ENCODE data around the gene TBCD. TPM values are rescaled to one million over a fixed set of nuclear protein-coding genes. Genes with fewer than 3 reads are reported as not detected.

Gene TBCD
- total RNA-seq, 6 experiments from 2014 or later, result 47.3 to 67.6 (median 62.5) TPM

DNA sequence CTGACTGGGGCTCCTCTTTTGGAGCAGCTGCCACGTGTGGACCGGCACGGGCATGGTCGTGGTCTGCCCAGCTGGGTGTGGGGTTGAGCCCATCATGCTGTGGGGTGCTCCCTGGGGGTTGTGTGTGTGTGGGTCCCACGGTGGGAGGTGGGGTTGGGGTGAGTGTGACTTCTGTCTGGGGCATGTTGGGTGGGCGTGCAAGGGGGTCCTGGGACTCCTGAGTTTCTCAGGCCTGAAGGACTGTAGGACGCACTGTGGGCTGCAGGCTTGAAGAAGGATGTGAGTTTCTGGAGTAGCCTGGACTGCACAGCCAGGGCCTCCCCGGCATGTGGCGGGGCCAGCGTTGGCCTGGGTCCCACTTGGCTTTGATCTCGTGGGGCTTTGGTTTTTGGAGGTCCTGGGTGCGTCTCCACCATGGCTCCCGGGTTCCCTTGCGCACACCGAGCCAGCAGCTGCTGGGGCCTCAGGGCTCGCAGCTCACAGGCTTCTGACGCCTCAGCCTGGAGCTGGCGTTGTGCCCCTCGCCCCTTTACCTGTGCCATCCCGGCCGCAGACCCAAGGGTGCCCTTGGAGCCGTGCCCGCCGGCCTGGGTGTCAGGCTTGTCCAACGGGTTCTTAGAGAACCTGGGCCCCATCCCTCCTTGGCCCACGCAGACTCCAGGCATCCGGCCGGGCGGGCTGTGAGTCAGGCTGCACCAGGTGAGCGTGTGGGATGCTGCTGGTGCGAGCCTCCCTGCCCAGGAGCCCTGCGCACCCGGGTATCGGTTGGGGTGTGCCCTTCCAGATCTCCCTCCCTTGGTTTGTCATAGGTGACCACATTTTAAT, 122.4 kb downstream of the TBCD start:
- Mint-ChIP-seq H3K36me3 (ENCODE audit: low read depth) (peaks cover 10% of the 10 kb centered on the region), H3K4me1 (ENCODE audit: low read depth) (peaks cover 7% of the 10 kb centered on the region; the same call in 1 of the 2 replicates), H3K27me3 (ENCODE audit: insufficient read depth) (no peaks in the 10 kb centered on the region; the same call in none of the 2 replicates), H3K4me3 (no peak overlapping the region), H3K9me3 (no peaks in the 10 kb centered on the region), H3K27ac (no peak overlapping the region)
- DNase-seq, result no peak
- TF ChIP-seq, protein P1, sequence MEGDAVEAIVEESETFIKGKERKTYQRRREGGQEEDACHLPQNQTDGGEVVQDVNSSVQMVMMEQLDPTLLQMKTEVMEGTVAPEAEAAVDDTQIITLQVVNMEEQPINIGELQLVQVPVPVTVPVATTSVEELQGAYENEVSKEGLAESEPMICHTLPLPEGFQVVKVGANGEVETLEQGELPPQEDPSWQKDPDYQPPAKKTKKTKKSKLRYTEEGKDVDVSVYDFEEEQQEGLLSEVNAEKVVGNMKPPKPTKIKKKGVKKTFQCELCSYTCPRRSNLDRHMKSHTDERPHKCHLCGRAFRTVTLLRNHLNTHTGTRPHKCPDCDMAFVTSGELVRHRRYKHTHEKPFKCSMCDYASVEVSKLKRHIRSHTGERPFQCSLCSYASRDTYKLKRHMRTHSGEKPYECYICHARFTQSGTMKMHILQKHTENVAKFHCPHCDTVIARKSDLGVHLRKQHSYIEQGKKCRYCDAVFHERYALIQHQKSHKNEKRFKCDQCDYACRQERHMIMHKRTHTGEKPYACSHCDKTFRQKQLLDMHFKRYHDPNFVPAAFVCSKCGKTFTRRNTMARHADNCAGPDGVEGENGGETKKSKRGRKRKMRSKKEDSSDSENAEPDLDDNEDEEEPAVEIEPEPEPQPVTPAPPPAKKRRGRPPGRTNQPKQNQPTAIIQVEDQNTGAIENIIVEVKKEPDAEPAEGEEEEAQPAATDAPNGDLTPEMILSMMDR (IDR thresholded peaks at IDR 0.05), result no peak

DNA sequence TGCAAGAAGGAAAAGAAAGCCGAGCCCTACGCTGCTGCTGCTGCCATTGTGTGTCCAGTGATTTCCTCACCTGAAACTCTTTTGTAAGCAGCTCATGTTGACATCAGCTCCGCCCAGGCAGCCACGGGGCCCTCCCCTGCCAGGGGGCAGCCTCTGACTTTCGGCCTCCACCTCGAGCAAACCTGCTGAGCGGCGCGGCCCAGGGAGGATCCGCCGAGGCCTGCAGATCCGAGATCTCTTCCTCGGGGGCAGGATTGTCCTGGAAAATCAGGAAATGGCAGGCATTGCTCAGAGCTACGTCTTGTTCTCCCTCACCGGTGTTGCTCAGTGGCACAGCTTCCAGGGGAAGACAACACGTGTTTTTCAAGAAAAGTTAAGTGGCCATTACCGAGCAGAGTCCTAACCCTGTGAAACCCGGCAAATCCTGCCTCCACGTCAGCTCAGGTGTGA, 123.6 kb downstream of the TBCD start:
- no peaks in the 10 kb centered on the region for H3K9me3 Mint-ChIP-seq
- no peaks in the 10 kb centered on the region; the same call in 1 of the 2 replicates for H3K27me3 Mint-ChIP-seq (ENCODE audit: insufficient read depth)
- H3K4me1 Mint-ChIP-seq (ENCODE audit: low read depth), result peaks cover 7% of the 10 kb centered on the region; the same call in 1 of the 2 replicates
- H3K36me3 Mint-ChIP-seq (ENCODE audit: low read depth), result peaks cover 3% of the 10 kb centered on the region
- no peak overlapping the region for H3K27ac Mint-ChIP-seq
- DNase-seq, result no peak
- TF ChIP-seq, protein P1 (IDR thresholded peaks at IDR 0.05), result no peak
- H3K4me3 Mint-ChIP-seq, result no peak overlapping the region

DNA sequence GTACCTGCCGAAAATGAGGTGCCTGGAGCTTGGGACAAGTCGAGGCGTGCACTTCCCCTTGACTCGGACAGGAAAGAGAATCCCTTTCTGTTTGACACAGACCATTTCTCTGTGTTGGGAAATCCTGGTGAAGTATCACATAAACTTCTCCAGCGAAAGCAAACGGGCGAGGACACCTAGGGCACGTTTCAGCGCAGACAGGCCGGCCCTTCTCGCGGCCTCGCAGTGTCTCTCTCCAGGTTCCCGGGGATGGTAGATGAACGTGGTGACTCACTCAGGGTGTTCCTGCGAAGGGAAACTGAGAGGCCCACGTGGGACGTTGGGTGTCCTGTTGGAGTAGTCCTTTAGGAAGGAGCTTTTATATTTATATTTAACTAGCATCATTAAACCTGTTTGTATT, 124.3 kb downstream of the TBCD start:
- no peak overlapping the region for H3K4me3 Mint-ChIP-seq
- DNase-seq, result no peak
- peaks cover 3% of the 10 kb centered on the region; the same call in 1 of the 2 replicates for H3K27me3 Mint-ChIP-seq (ENCODE audit: insufficient read depth)
- peaks cover 7% of the 10 kb centered on the region; the same call in 1 of the 2 replicates for H3K4me1 Mint-ChIP-seq (ENCODE audit: low read depth)
- no peaks in the 10 kb centered on the region for H3K9me3 Mint-ChIP-seq
- H3K27ac Mint-ChIP-seq, result no peak overlapping the region
- no peaks in the 10 kb centered on the region for H3K36me3 Mint-ChIP-seq (ENCODE audit: low read depth)
- TF ChIP-seq, protein P1 (IDR thresholded peaks at IDR 0.05), result no peak

DNA sequence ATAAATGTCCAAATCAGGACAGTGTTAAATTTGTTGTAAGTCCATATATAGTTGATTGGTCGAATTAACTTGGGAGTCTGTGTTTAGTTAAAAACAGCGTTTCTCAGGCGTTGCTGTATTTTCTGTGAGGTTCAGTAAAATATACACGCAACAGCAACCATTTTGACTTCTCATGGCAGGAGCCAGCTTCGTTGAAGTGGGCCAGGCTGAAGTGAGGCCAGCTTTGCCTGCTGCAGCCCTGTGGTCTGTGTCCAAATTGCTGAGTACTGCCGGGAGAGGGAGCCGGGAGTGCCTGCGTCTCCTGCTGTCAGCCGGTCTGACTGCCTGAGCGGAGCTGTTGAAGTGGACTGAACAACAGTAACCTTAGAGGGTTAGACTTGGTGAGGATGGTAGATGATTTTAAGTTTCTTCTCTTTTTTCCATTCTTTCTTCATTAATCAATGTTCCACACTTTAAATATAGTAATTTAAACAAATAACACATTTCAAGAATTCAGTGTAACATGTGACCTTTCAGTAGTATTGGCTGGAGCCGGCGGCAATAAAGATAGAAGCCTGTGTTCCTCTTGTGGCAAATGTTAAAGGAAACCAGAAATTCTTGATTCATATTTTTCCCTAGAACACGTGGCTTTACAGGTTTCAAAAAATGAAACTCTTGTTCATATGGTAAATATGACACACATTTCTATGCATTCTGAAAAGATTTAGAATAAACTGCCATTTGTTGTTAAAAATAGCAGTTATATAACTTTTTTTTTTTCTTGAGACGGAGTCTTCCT, 124.9 kb downstream of the TBCD start:
- H3K27ac Mint-ChIP-seq, result no peak overlapping the region
- H3K4me1 Mint-ChIP-seq (ENCODE audit: low read depth), result peaks cover 7% of the 10 kb centered on the region; the same call in 1 of the 2 replicates
- DNase-seq, result peak; percentile 71
- H3K9me3 Mint-ChIP-seq, result no peaks in the 10 kb centered on the region
- H3K4me3 Mint-ChIP-seq, result no peak overlapping the region
- TF ChIP-seq, protein P1 (IDR thresholded peaks at IDR 0.05), result peak; percentile 68
- peaks cover 3% of the 10 kb centered on the region; the same call in 1 of the 2 replicates for H3K27me3 Mint-ChIP-seq (ENCODE audit: insufficient read depth)
- no peaks in the 10 kb centered on the region for H3K36me3 Mint-ChIP-seq (ENCODE audit: low read depth)

DNA sequence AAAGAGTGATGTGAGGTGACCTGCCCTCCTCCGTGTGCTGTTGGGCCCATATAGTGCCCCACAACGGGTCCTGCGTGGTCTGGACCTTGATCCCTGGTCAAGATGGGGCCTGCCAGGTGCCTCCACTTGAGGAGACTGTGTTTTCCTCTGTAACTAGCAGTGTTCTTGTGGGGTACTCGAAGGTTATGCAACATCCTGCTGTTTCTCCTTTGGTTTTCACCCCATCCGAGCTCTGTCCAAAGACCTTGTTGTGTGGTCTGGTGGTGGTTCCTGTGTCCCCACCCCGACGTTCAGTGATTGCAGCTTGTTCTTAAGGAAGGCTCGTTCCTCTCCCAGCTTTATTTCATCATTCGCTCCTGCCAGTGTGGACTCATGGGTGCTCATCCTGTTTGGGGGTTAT, 126.7 kb downstream of the TBCD start:
- Mint-ChIP-seq H3K4me3 (no peak overlapping the region), H3K4me1 (ENCODE audit: low read depth) (peaks cover 7% of the 10 kb centered on the region; the same call in 1 of the 2 replicates), H3K36me3 (ENCODE audit: low read depth) (no peaks in the 10 kb centered on the region), H3K9me3 (no peaks in the 10 kb centered on the region), H3K27me3 (ENCODE audit: insufficient read depth) (peaks cover 3% of the 10 kb centered on the region; the same call in 1 of the 2 replicates), H3K27ac (no peak overlapping the region)
- TF ChIP-seq, protein P1 (IDR thresholded peaks at IDR 0.05), result no peak
- DNase-seq, result no peak

Measured in HFFc6 (cell line).